HG02588 (cell line): Measurements from ENCODE around the gene STARD13.
"Not testable (repeated sequence)": the region's sequence is repeated elsewhere in the genome, so short reads cannot be mapped to it uniquely, and the experiment has no call there.

Experiments used
- ATAC-seq: cut with Tn5 transposase; IDR thresholded peaks from one replicate; pipeline ENCODE4 v1.9.1; 2021; ENCODE audit warnings: mild to moderate bottlenecking, moderate library complexity; ENCODE audit not compliant: unreplicated experiment

STARD13 gene

DNA sequence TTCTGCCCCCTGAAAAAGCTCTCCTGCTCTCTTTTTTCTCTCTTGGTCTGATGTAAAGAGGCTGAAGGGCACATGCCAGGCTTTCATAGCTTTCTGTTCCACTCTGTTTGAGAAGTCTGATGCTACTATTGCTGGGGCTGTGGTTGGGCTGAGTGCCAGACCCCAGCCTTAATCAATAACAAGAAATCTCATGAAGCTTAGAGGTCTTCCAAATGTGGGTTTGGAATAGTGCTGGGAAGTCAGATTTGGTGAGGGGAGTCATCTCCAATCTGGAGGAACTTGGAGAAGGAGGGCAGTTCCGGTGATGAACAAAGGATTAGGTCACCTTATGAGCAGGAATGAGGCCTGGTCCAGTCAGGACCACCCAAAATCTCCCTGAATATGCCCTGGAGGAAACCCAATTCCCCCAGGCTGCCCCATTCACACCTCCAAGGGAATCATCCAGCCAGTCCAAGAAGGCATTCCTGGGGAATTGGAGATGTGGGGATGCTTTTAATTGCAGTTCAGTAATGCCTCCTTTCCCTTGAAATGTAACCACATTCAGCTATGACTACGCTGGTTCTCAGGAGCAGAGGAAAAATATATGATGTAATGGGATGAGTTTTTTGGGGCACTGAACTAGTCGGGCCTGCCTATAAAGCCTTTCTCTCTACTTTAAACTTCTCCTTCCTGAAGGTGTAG, 102.0 kb downstream of the STARD13 start:
- no peak for ATAC-seq

GRCh38 chr13:33182729-33183128, 102.8 kb downstream of the STARD13 start:
- ATAC-seq: no peak

DNA sequence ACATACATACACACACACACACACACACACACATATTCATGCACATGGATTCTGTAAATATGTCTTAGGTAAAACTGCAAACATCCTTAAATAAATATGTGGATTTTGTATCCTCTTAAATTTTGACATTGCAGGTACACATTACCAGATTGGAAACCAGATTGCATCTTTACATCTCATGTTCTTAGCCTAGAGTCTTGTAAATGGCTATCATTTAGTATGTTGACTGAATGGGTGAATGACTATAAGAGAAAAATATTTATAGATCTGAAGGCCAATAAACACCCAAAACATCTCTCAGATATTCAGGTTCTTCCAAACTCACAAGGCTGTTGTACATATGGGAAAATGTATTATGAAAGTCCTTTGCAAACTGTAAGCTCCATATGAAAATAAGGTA, 104.3 kb downstream of the STARD13 start:
- no peak for ATAC-seq

- ATAC-seq: no peak
These were observed 105.3 kb downstream of the STARD13 start for GRCh38 chr13:33180122-33180804.

- no peak for ATAC-seq
These were observed 106.1 kb downstream of the STARD13 start for GRCh38 chr13:33179463-33179862.

- no peak for ATAC-seq
These were observed 107.2 kb downstream of the STARD13 start for GRCh38 chr13:33178209-33178840.

DNA sequence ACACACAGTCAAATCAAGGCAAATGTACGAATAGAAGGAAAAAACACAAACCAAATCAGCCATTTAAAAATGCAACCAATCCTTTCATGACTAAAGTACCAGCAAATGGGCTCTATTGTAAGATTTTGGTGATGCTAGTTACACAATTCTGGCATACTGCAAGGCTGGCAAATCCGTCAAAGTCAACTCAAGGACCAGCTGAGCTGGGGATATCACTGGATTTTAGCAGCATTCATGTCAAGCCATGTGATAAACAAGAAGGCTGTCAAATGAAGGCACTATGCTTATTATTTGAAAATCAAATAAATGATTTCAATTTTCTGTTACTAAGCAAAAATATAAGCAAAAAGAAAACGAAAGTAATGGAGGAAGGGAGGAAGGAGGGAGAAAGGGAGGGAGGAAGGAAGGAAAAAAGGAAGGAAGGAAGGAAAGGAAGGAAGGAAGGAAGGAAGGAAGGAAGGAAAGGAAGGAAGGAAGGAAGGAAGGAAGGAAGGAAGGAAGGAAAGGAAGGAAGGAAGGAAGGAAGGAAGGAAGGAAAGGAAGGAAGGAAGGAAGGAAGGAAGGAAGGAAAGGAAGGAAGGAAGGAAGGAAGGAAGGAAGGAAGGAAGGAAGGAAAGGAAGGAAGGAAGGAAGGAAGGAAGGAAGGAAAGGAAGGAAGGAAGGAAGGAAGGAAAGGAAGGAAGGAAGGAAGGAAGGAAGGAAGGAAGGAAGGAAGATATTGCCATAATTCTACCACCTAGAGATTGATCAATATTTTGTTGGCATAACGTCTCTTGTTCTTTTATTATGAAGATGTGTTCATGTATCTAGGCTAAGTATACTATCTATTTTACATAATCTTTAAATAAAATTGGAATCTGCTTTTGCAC, 108.0 kb downstream of the STARD13 start:
- not testable (repeated sequence) for ATAC-seq

- no peak for ATAC-seq
These were observed 109.0 kb downstream of the STARD13 start for GRCh38 chr13:33176526-33176925.

- no peak for ATAC-seq
These were observed 109.6 kb downstream of the STARD13 start for GRCh38 chr13:33175991-33176390.

GRCh38 chr13:33174931-33175330, 110.6 kb downstream of the STARD13 start:
- no peak for ATAC-seq

DNA sequence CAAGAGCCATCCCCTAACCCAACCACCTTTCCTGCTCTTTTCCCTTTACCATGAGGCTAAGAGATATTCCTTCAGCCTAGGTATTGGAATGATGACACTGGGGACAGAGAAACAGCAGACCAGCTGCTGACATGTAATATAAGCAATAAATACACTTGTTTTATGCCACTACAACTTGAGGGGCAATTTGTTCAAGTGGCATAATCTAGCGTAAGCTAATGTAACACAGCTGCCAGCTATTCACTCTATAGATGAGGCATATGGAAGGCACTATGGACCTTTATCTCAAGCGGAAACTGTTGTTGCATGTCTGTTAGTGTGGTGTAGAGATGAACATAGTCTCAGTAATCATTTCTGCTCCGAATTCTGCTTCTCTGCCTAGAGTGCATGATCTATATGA, 111.1 kb downstream of the STARD13 start:
- no peak for ATAC-seq

DNA sequence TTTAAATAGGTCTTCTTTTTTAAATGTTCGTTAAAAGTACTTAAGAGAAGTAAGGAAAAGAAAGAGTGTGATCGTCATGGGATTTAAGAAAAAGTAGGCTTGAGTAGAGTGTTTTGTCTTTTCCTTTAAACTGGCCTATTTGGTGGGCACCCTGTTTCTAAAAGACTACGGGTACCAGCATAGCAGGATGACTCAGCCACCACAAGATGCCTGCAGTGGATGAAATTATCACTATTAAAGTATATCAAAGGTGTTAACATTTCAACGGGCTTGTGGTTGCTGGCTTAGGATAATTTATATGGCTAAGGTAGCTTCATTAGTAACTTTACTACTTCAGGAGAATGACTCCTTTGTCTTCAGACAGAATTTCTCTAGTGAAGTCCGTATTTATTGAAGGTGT, 112.6 kb downstream of the STARD13 start:
- no peak for ATAC-seq

- no peak for ATAC-seq
These were observed 113.2 kb downstream of the STARD13 start for GRCh38 chr13:33172400-33172799.

GRCh38 chr13:33169273-33169980, 116.1 kb downstream of the STARD13 start:
- ATAC-seq: no peak

- no peak for ATAC-seq
These were observed 117.1 kb downstream of the STARD13 start for GRCh38 chr13:33168321-33168960.

DNA sequence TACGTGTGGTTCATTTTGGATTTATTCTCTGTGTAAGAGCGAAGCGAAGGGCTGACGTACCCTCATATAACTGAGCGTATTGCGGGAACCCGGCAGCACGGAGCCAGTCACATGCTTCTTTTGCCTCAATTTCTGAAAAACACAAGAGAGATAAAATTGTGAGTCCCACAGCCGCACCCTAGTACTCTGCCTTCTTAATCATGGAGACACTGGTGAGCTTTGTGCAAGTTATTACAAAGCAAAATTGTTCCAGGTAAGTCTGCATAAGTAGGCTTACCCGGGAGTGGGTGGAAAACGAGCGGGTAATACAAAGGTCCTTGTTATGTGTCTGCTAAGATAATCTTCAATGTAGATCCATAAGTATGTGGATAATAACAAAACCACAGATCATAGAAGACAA, 118.1 kb downstream of the STARD13 start:
- no peak for ATAC-seq

DNA sequence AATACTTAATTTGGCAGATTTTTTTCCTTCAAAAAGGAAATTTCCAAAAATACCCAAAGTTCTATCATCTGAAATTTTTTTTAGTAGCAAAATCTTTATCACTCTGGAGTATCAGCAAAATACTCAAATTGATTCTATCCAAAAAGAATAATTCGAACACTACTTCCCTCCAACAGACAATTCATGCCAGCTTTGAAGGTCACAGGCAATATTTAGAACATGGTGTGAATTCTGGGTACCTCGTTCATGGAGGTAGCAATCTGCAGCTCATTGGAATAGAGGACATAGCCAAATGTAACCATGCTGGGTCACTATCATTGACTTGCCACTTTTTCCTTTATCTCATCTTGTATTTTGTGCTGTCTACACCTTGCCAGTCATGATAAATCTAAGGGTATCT, 119.8 kb downstream of the STARD13 start:
- no peak for ATAC-seq

GRCh38 chr13:33164331-33164730, 121.2 kb downstream of the STARD13 start:
- no peak for ATAC-seq

DNA sequence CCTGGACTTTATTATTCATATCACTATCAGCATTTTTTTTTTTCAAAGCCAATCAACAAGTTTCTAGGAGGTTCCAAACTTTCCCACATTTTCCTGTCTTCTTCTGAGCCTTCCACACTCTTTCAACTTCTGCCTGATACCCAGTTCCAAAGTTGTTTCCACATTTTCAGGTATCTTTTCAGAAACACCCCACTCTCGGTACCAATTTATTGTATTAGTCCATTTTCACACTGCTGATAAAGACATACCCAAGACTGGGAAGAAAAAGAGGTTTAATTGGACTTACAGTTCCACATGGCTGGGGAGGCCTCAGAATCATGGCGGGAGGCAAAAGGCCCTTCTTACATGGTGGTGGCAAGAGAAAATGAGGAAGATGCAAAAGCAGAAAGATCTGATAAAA, 122.8 kb downstream of the STARD13 start:
- ATAC-seq: not testable (repeated sequence)

DNA sequence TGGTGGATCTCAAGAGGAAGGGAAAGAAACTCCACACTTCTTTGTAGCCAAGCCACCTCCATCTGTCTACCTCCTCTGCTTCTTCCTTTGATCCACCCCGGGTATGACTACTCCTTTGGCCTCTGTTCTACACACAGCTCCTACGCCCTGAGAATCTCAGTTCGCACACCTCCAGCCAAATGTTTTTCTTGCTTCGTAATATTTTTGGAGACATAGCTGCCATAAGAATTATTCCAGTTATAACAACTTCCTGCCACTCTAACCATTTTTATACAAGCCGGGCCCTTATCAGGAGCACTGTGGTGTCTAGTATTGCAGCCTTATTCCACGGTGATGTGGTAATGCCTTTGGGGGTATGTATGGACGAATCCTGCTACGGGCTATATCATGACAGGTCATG, 126.7 kb downstream of the STARD13 start:
- no peak for ATAC-seq
